Spleen (tissue), 11 donors: Measurements from ENCODE around the gene LXN. TPM values are rescaled to one million over a fixed set of nuclear protein-coding genes. Genes with fewer than 3 reads are reported as not detected.

Experiments
- DNase-seq: peaks from one replicate; pipeline ENCODE4 v3.0.0-alpha.2; 2020
- H3K27ac ChIP-seq, 8 donors: fragments of 200-600 bp; sonication (generic) in 7 of 8; 1 replicate in 4 of 8; 2 replicates in 4 of 8; pipeline versions ENCODE4 v1.5.0 to v1.8.0; 2016 to 2021; ENCODE audit warnings: inconsistent platforms in 4 of 8, mild to moderate bottlenecking in 4 of 8, moderate library complexity in 1 of 8
- H3K27me3 ChIP-seq, 7 donors: fragments of 200-600 bp; sonication (generic) in 6 of 7; replicated peaks in 1 of 7; 1 replicate in 4 of 7; 2 replicates in 3 of 7; pipeline versions ENCODE4 v1.5.0 to v1.8.0; 2016 to 2021; ENCODE audit warnings: inconsistent platforms in 3 of 7, mild to moderate bottlenecking in 1 of 7
- H3K36me3 ChIP-seq, 6 donors: fragments of 200-600 bp; sonication (generic) in 5 of 6; 1 replicate in 4 of 6; 2 replicates in 2 of 6; pipeline versions ENCODE4 v1.5.0 to v1.8.0; 2016 to 2021; ENCODE audit warnings: inconsistent platforms in 2 of 6
- H3K4me1 ChIP-seq, 6 donors: fragments of 200-600 bp; sonication (generic) in 5 of 6; 1 replicate in 3 of 6; 2 replicates in 3 of 6; pipeline versions ENCODE4 v1.5.0 to v1.8.0; 2016 to 2021; ENCODE audit warnings: inconsistent platforms in 3 of 6
- H3K4me3 ChIP-seq, 8 donors: fragments of 200-600 bp; sonication (generic) in 7 of 8; 1 replicate in 4 of 8; 2 replicates in 4 of 8; pipeline versions ENCODE4 v1.5.0 to v1.8.0; 2016 to 2021; ENCODE audit warnings: inconsistent platforms in 4 of 8, mild to moderate bottlenecking in 4 of 8, moderate library complexity in 2 of 8
- H3K9me3 ChIP-seq, 8 donors: fragments of 200-600 bp; sonication (generic) in 7 of 8; 1 replicate in 4 of 8; 2 replicates in 4 of 8; pipeline versions ENCODE4 v1.5.0 to v1.8.0; 2016 to 2021; ENCODE audit warnings: inconsistent platforms in 4 of 8
- POLR2A ChIP-seq, 3 donors: fragments of 450-650 bp; IDR thresholded peaks; one replicate each; pipeline ENCODE4 v1.5.1; 2017; ENCODE audit warnings: antibody characterized with exemption in 3 of 3, mild to moderate bottlenecking in 1 of 3
- POLR2AphosphoS5 ChIP-seq, 3 donors: sonication (generic); formaldehyde crosslinking; IDR thresholded peaks; one replicate each; pipeline ENCODE4 v1.5.1; 2017; ENCODE audit warnings: antibody characterized with exemption in 3 of 3
- WGBS, 5 donors: extraction: QIAGEN DNeasy Blood & Tissue Kit in 3 of 5; methylation state at CpG; one replicate each; pipeline versions ENCODE4 v1.1.5 to v1.1.7; 2013 to 2018; 5-methylcytosine and 5-hydroxymethylcytosine counted together
- intact Hi-C: fragments of 100-400 bp; cut with DNase I; formaldehyde crosslinking; loops from one replicate; pipeline ENCODE4 v1.15.0; 2023; ENCODE audit warnings: low total_unique reads
- polyA plus RNA-seq, 3 donors: library from polyadenylated mRNA; stranded (reverse); fragments of 200-250 nt; gene quantifications; one replicate each; pipeline ENCODE4 v1.2.1, GENCODE V29; 2013
- total RNA-seq, 7 donors: library from RNA; depleted of rRNA in 3 of 7; stranded (reverse); fragments of >200 nt in 3 of 7; fragmentation: NEBNext Ultra II Directional in 4 of 7; extraction: Animal tissue kit (Norgen Biotek cat#: 25700) in 4 of 7; gene quantifications; one replicate each; pipeline versions ENCODE4 v1.1.0 to v1.2.1, GENCODE V29; 2016 to 2021
- TF ChIP-seq, protein P1 (sequence below), 11 experiments: fragments of 200-600 bp in 7 of 11; fragments of 450-650 bp in 4 of 11; sonication (generic) in 4 of 11; IDR thresholded peaks in 8 of 11; conservative IDR thresholded peaks in 3 of 11; 1 replicate in 7 of 11; 2 replicates in 4 of 11; pipeline versions ENCODE4 v1.4.0 to v1.8.0; 2016 to 2021; ENCODE audit warnings: antibody characterized with exemption in 11 of 11, inconsistent platforms in 4 of 11, mild to moderate bottlenecking in 1 of 11
- donor health status: healthy with polysubstance abuse.
- donor health status: DM: no; HTN: no; CAD: no; lungs with moderate emphysema.
- donor health status: DM: no; HTN: no; CAD: no.
- donor health status: Bipolar disorder and iron deficiency.
- donor health status: healthy.
- donor health status: DM: no; HTN: no; CAD: no.
- donor health status: DM: yes; HTN: yes; CAD: no.

LXN gene
- total and polyA plus RNA-seq, 10 donors = 7.9 to 18.6 (median 12.5) TPM

DNA sequence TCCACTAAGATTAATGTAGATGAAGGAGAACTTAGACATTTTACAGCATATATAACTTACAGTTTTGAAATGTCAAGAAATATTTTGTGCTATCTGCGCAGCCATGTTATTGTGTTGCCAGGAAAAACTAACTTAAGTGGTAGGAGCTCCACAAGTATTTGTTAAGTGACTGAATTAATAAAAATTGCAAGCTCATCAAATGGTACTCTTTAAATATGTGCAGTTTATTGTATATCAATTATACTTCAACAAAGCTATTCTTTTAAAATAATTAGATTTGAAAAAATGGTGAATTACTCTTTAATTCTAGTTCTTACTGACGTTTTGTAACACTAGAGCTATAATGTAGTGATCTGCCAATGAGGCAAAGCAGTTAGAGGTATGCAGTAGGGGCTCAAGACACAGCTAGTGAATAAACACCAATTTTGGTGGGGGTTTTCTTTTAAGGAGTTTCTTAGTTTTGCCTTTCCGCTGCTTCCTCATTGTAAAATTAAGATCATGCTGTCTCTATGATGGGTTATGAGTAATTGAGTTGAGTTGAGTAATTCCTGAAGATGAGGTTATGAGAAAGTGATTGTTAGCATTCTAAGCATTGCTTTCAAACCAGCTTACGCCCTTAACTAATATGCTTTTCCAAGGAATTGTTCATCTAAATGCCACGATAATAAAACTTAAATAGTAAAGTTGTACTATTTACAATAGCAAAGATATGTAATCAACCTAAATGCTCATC lies 10.9 kb upstream of the LXN start:
- H3K9me3 ChIP-seq = no peaks in the 10 kb centered on the region
- no peak for TF ChIP-seq POLR2AphosphoS5 (IDR thresholded peaks at IDR 0.05)
- TF ChIP-seq POLR2A (IDR thresholded peaks at IDR 0.05) = no peak
- TF ChIP-seq, protein P1, sequence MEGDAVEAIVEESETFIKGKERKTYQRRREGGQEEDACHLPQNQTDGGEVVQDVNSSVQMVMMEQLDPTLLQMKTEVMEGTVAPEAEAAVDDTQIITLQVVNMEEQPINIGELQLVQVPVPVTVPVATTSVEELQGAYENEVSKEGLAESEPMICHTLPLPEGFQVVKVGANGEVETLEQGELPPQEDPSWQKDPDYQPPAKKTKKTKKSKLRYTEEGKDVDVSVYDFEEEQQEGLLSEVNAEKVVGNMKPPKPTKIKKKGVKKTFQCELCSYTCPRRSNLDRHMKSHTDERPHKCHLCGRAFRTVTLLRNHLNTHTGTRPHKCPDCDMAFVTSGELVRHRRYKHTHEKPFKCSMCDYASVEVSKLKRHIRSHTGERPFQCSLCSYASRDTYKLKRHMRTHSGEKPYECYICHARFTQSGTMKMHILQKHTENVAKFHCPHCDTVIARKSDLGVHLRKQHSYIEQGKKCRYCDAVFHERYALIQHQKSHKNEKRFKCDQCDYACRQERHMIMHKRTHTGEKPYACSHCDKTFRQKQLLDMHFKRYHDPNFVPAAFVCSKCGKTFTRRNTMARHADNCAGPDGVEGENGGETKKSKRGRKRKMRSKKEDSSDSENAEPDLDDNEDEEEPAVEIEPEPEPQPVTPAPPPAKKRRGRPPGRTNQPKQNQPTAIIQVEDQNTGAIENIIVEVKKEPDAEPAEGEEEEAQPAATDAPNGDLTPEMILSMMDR (IDR thresholded peaks at IDR 0.05 in 8 of 11, conservative IDR thresholded peaks at IDR 0.05 in 3 of 11) = no peak
- DNase-seq = no peak
- H3K36me3 ChIP-seq = peaks cover 0 to 88% (median 21%) of the 10 kb centered on the region in 6 donors
- no peak overlapping the region for H3K27ac ChIP-seq
- WGBS, 5 donors = 81 to 96% (median 90%) methylated on average over 5 of the region's 5 CpGs
- intact Hi-C loops = no loop called here
- no peaks in the 10 kb centered on the region for H3K27me3 ChIP-seq
- no peaks in the 10 kb centered on the region for H3K4me1 ChIP-seq
- H3K4me3 ChIP-seq = no peak overlapping the region

DNA sequence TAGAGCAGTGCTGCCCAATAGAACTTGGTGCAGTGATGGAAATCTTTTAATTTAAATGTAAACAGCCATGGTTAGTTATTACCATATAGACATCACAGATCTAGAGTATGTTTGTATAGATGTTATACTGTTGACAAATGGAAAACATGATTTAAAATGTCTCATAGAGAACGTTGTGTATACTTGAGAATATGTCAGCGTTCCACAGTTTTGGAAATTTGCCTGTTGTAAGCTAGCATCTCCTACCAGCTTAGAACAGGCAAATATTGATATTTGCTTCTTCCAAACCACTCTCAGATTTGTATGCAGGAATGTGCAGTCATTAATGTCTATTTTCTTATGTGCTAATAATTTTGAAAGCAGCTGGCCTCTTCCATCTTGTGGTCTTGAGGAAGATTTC lies 8.4 kb upstream of the LXN start:
- intact Hi-C loops = no loop called here
- TF ChIP-seq, protein P1 (IDR thresholded peaks at IDR 0.05 in 8 of 11, conservative IDR thresholded peaks at IDR 0.05 in 3 of 11) = no peak
- TF ChIP-seq POLR2A (IDR thresholded peaks at IDR 0.05) (no peak), POLR2AphosphoS5 (IDR thresholded peaks at IDR 0.05) (no peak)
- no peak for DNase-seq
- H3K4me3 ChIP-seq = no peak overlapping the region
- WGBS, 5 donors = 91 to 97% (median 92%) methylated on average over 2 of the region's 2 CpGs
- peaks cover 0 to 91% (median 30%) of the 10 kb centered on the region in 6 donors for H3K36me3 ChIP-seq
- H3K4me1 ChIP-seq = no peaks in the 10 kb centered on the region
- no peaks in the 10 kb centered on the region for H3K27me3 ChIP-seq
- H3K27ac ChIP-seq = no peak overlapping the region
- H3K9me3 ChIP-seq = no peaks in the 10 kb centered on the region

DNA sequence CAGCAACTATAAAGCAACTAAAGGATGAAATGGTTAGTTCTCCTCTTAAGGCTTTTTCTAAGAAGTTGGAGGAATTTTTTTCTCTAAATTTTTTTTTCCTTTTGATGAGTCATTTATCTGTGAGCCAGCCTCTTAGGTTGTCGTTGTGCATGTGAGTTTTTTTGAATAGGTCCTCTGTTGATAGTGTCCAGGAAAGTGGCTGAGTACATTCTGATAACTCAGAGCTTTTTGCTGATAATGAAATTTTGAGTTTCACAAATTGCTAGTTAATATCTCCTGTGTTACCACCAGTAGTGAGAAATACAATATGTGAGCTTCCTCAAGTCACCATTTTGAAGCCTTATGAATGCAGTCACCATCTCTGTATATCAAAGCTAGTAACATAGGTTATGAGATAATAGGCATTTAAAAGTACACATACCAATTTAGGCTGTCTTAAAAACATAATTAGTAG lies 7.1 kb upstream of the LXN start:
- peaks cover 0 to 78% (median 24%) of the 10 kb centered on the region in 6 donors for H3K36me3 ChIP-seq
- 42 to 69% (median 63%) methylated on average over 1 of the region's 1 CpG for WGBS, 5 donors

DNA sequence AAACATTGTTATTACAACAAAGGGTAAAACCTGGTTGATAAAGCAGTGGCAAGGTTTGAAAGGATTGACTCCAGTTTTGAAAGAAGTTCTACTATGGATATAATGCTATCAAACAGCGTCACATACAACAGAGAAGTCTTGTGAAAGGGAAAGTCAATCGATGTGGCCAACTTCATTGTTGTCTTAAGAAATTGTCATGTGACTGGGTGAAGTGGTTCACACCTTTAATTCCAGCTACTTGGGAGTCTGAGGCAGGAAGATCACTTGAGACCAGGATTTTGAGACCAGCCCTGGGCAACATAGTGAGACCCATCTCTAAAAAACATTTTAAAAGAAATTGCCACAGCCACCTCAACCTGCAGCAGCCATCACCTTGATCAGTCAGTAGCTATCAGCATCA lies 6.2 kb upstream of the LXN start:
- Histone ChIP-seq H3K36me3 (peaks cover 0 to 69% (median 18%) of the 10 kb centered on the region in 6 donors), H3K4me3 (no peak overlapping the region), H3K4me1 (no peaks in the 10 kb centered on the region), H3K27ac (no peak overlapping the region), H3K9me3 (no peaks in the 10 kb centered on the region), H3K27me3 (no peaks in the 10 kb centered on the region)
- WGBS, 5 donors = 91 to 98% (median 94%) methylated on average over 2 of the region's 2 CpGs
- TF ChIP-seq, protein P1 (IDR thresholded peaks at IDR 0.05 in 8 of 11, conservative IDR thresholded peaks at IDR 0.05 in 3 of 11) = no peak
- no peak for TF ChIP-seq POLR2A (IDR thresholded peaks at IDR 0.05)
- no peak for TF ChIP-seq POLR2AphosphoS5 (IDR thresholded peaks at IDR 0.05)
- intact Hi-C loops = no loop called here
- no peak for DNase-seq

More for the DNA sequence above, 7.1 kb upstream of the LXN start:
- TF ChIP-seq, protein P1 (IDR thresholded peaks at IDR 0.05 in 8 of 11, conservative IDR thresholded peaks at IDR 0.05 in 3 of 11) = no peak
- no peak for TF ChIP-seq POLR2A (IDR thresholded peaks at IDR 0.05)
- TF ChIP-seq POLR2AphosphoS5 (IDR thresholded peaks at IDR 0.05) = no peak
- H3K4me1 ChIP-seq = no peaks in the 10 kb centered on the region
- H3K27ac ChIP-seq = no peak overlapping the region
- intact Hi-C loops = no loop called here
- no peaks in the 10 kb centered on the region for H3K9me3 ChIP-seq
- no peak for DNase-seq
- no peaks in the 10 kb centered on the region for H3K27me3 ChIP-seq
- no peak overlapping the region for H3K4me3 ChIP-seq
